PC-9 (cell line): ENCODE measurements around the gene ITPKB.

Experiments
- CTCF ChIP-seq: fragments of 200-600 bp; sonication (generic); conservative IDR thresholded peaks from 2 replicates; pipeline ENCODE4 v1.6.1; 2017; ENCODE audit warnings: mixed run types, antibody characterized with exemption, mild to moderate bottlenecking, moderate library complexity
- EZH2 ChIP-seq: fragments of 200-600 bp; sonication (generic); IDR thresholded peaks from 2 replicates; pipeline ENCODE4 v1.8.0; 2017; ENCODE audit warnings: antibody characterized with exemption, low read depth

GRCh38 chr1:226781937-226782609, 43.0 kb upstream of the ITPKB start:
- TF ChIP-seq CTCF (no peak), EZH2 (no peak)
